ENCODE measurements around the gene SYT9.

DNA sequence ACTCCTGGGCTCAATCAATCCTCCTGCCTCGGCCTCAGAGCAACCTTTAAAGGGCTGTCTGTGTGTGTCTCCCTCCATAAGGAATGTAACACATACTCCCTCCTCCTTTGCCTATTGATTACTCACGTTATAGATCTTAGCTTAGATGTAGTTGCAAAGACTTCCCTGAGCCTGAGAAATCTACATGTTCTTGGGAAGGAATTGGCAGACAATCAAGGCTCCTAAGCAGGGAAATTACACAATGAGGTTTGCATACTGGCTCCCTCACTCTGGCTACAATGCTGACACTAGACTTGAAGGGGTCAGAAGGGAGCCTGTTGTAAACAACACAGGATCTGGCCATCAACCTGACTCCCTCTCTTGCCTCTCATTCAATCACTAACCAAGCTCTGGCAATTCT lies 228.4 kb downstream of the SYT9 start:
- TF ChIP-seq, protein P1, sequence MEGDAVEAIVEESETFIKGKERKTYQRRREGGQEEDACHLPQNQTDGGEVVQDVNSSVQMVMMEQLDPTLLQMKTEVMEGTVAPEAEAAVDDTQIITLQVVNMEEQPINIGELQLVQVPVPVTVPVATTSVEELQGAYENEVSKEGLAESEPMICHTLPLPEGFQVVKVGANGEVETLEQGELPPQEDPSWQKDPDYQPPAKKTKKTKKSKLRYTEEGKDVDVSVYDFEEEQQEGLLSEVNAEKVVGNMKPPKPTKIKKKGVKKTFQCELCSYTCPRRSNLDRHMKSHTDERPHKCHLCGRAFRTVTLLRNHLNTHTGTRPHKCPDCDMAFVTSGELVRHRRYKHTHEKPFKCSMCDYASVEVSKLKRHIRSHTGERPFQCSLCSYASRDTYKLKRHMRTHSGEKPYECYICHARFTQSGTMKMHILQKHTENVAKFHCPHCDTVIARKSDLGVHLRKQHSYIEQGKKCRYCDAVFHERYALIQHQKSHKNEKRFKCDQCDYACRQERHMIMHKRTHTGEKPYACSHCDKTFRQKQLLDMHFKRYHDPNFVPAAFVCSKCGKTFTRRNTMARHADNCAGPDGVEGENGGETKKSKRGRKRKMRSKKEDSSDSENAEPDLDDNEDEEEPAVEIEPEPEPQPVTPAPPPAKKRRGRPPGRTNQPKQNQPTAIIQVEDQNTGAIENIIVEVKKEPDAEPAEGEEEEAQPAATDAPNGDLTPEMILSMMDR (IDR thresholded peaks at IDR 0.05; ENCODE audit: low read depth, low read length), result no peak
- TF ChIP-seq EZH2phosphoT487 (IDR thresholded peaks at IDR 0.05; ENCODE audit: low read depth), result no peak
